Skeletal muscle cell (primary cell): ENCODE data around the gene FIP1L1.
"Not testable (repeated sequence)": the region's sequence is repeated elsewhere in the genome, so short reads cannot be mapped to it uniquely, and the experiment has no call there.

Experiments
- DNase-seq: peaks from one replicate; pipeline ENCODE4 v3.0.0-alpha.2; 2010; ENCODE audit warnings: low read depth
- H3K4me3 ChIP-seq: 2 replicates; pipeline ENCODE4 v1.5.1; 2011; ENCODE audit warnings: low read depth, mild to moderate bottlenecking, control low read depth, low read length, moderate library complexity

The FIP1L1 gene

GRCh38 chr4:53371843-53372521, 5.5 kb upstream of the FIP1L1 start:
- DNase-seq = no peak

DNA sequence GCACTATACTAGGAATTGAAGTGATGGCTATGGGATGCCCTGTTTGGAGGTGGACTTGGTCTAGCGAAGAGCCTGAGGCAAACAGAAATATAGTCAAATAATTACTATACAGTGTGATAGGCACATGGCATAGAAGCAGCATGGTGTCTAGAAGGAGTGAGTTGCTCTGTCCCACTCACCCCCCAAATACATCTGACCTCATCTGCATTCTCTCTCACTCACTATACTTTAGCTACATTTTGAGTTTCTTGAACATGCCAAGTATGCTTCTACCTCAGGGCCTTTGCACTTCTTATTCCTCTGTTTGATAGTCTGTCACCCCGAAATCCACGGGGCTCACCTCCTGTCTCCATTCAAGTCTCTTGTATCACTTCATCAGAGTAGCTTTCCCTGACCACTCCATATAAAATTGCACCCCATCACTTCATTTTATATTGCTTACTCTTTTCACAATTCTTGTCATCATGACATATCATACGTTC, 2.6 kb upstream of the FIP1L1 start:
- no peak overlapping the region for H3K4me3 ChIP-seq
- no peak for DNase-seq

More at GRCh38 chr4:53371843-53372521, 5.5 kb upstream of the FIP1L1 start:
- H3K4me3 ChIP-seq = no peak overlapping the region

DNA sequence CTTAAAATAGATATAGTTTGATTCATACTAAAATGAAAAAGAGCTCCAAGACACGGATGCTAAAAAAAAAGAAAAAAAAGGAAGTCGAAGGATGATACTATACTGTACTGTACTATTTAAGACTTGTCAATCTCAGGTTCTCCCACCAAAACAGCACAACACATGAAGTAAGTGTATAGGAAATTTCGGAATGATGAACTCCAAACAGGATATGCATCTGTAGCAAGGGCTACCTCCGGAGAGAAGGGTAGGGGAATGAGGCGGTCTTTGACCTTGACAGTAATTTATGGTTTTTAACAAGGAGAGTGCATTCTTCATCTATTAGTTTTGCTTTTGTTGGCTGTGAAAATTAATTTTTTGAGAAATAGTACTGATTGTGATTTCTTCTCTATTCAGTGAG, 541 bp upstream of the FIP1L1 start:
- DNase-seq = no peak

DNA sequence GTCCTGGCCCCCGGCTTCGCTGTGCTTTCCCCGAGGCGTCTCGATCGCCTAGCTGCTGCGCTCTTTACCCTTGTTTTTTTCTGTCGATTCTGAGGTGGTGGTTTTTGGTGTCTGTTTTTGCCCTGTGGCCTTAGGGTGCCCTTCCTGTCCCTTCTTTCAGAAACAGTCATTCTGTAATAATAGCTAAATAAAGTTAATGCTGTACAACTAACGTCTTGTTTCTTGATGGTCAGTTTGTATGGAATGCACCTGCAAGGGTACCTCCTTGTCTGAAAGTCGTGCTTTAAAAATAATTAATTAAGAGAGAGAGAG, 686 bp downstream of the FIP1L1 start:
- no peak for DNase-seq
- peak overlapping the region; percentile 93 for H3K4me3 ChIP-seq

More for the DNA sequence above, 541 bp upstream of the FIP1L1 start:
- H3K4me3 ChIP-seq = peak overlapping the region; percentile 93

GRCh38 chr4:53380221-53380620, 2.8 kb downstream of the FIP1L1 start:
- no peak for DNase-seq
- no peak overlapping the region for H3K4me3 ChIP-seq

DNA sequence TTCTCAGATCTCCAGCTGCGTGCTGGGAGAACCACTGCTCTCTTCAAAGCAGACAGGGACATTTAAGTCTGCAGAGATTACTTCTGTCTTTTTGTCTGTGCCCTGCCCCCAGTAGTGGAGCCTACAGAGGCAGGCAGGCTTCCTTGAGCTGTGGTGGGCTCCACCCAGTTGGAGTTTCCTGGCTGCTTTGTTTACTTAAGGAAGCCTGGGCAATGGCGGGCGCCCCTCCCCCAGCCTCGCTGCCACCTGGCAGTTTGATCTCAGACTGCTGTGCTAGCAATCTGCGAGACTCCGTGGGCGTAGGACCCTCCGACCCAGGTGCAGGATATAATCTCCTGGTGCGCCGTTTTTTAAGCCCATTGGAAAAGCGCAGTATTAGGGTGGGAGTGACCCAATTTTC, 32.0 kb downstream of the FIP1L1 start:
- H3K4me3 ChIP-seq, DNase-seq: not testable (repeated sequence)

DNA sequence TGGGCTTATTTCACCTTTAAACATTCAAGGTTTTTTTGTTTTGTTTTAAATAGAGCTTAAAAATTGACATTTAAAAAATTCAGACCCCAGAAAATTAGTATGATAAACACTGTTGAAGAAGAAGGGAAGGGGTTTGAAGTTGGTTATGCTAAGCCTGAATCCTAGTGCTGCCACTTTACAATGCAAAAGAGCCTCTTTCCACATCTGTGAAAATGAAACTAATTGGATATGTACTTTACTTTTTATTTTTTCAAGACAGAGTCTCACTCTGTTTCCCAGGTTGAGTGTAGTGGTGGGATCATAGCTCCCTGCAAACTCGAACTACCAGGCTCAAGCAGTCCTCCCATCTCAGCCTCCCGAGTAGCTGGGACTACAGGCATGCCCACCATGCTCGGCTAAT, 41.8 kb downstream of the FIP1L1 start:
- DNase-seq = no peak
- H3K4me3 ChIP-seq = no peak overlapping the region

DNA sequence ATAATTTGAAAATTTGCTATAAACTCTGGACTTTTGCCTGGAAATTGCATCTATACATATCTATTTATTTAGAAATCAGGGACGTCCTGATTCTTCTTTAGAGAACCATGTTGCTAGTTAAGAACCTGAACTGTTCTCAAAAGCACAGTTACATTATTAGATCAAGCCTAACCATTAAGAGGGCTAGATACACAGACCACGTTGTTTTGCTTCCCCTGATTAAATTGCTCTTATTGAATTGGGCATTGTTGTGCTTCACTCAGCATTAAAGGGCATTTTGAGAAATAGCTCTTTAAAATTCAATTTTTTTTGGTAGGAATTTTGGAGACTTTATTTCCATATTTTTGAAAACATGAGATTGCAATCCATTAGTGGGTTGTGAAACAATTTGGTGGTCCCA, 44.4 kb downstream of the FIP1L1 start:
- no peak for DNase-seq
- no peak overlapping the region for H3K4me3 ChIP-seq

GRCh38 chr4:53422367-53422766, 44.9 kb downstream of the FIP1L1 start:
- no peak overlapping the region for H3K4me3 ChIP-seq
- no peak for DNase-seq

- H3K4me3 ChIP-seq = no peak overlapping the region
- no peak for DNase-seq
Observed at GRCh38 chr4:53424280-53424679, 46.8 kb downstream of the FIP1L1 start.

DNA sequence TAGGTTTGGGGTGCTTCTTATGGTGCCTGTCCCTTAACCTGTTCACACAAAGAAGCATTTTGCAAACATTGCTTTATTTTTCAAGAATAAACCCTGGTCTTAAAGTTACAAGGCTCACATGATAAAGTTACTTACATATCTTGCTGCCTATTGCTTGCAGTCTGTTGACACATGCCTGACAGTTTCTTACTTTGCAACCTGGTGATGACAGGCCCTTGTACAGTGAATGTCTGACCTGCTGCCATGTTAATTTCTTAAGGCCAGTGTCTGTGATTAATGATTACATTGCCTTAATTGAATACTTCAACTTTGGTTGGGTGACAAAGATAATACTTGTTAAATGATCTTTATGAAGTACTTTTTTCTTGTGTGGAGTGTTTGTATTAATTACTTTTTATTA, 49.9 kb downstream of the FIP1L1 start:
- no peak for DNase-seq
- H3K4me3 ChIP-seq = no peak overlapping the region

- no peak for DNase-seq
- H3K4me3 ChIP-seq = no peak overlapping the region
Observed at GRCh38 chr4:53431052-53431451, 53.6 kb downstream of the FIP1L1 start.

DNA sequence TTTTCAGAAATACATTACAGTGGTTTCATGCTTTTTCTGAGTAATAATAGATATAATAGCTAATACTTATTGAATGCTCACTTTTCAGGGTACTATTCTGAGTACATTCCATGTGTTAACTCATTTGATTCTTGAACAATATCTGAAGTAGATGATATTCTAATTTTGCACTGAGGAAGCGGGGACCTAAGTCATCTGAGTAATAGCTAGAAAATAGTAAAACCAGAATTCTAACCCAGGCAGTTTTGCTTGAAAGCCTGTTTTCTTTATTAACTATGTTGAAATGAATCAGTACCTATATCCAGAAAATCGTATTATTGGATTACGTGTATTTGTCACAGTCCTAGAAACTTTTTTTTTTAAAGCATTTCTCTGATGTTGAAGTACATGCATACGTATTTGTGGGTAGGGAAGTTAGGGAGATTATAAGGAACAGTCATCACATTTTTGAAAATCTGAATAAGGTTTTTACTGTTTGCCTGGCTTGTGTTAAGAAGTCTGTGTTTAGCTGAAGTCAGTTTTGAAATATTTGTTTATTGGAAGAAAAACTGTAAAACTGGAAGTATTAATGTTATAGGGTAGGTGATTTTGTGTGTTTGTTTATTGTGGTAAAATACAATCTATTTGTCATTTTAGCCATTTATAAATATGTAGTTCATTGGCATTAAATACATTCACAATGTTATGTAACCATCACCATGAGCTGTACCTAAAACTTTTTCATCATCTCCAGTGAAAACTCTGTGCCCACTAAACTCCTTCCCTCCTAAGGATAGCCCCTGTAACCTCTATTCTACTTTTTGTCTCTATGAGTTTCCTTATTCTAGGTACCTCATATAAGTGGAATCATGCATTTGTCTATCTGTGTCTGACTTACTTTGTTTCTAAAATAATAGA, 55.3 kb downstream of the FIP1L1 start:
- DNase-seq = no peak
- H3K4me3 ChIP-seq = no peak overlapping the region

DNA sequence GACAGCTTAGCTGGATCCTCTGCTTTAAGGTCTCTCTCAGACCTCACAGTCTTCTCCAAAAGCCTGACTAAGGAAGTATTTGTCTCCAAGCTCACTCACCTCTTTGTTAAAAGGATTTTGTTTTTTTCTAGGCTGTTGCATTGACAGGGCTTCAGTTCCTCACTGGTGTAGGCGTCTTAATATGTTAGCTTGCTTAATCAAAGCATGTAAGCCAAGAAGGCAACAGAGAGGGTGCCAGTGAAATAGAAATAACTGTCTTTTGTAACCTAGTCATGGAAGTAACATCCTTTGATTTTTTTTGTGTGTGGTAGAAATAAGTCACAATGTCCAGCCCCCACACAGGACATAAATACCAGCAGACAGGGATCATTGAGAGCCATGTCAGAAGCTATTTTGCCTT, 58.8 kb downstream of the FIP1L1 start:
- no peak overlapping the region for H3K4me3 ChIP-seq
- DNase-seq = no peak

DNA sequence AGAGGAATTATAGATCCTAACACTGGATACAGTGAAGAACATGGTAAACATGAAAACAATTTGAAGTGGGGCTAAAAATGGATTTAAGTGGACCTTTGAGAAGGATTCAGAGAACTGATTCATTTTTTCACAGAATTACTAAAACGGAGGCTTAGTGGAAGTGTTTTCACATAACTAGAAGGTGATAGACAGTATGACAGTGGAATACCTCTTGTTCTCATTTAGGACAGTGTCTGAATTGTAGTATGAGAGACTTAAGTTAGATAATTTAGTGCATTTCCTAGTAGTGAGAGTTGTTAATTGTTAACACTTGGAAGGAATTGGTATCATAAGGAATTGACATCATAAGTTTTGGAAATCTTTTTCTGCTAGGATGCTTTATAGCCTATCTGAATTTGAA, 64.1 kb downstream of the FIP1L1 start:
- DNase-seq = no peak
- no peak overlapping the region for H3K4me3 ChIP-seq

- no peak overlapping the region for H3K4me3 ChIP-seq
- no peak for DNase-seq
Observed at GRCh38 chr4:53444954-53445353, 67.5 kb downstream of the FIP1L1 start.

DNA sequence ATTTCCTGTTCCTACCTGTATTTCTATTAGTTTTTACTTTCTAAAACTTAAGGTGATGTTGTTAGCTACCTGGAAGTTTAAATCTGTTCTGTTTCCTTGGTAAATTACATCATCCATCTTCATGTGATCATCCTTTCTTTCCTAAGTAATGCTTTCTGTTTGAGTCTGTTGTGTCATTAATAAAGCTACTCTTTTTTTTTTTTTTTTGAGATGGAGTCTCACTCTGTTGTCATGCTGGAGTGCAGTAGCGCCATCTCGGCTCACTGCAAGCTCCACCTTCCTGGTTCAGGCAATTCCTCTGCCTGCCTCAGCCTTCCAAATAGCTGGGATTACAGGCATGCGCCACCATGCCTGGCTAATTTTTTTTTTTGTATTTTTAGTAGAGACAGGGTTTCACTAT, 73.3 kb downstream of the FIP1L1 start:
- H3K4me3 ChIP-seq = no peak overlapping the region
- no peak for DNase-seq

DNA sequence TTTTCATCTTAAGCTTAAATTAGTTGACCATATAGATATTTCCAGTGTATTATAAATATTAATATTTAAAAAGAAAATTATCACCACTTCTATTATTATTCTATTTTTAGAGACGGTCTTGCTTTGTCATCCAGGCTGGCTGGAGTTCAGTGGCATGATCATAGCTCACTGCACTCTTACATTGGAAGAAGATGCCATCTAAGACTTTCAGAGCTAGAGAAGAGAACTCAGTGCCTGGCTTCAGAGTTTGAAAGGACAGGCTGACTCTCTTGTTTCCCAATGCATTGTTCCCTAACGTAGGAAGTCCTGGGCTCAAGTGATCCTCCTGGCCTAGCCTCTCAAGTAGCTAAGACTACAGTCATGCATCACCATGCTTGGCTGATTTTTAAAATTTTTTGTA, 75.9 kb downstream of the FIP1L1 start:
- DNase-seq = no peak
- H3K4me3 ChIP-seq = no peak overlapping the region

DNA sequence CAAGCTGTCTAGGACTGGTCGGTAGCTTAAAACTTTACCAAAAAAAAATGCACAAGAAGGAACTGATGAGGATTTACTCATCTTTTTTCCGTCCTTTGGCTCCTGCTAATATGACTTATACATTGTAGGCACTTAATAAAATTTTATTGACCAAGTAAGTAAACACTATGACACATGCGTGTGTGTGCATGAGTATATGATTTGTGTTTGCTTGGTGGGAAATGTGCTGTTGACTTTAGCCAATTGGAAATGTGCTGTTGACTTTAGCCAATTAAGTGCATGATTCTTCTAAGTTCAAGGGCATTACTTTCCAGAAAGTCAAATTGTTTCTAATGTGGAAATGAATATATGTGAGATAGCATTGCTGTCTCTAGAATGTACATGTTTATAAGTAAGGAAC, 78.3 kb downstream of the FIP1L1 start:
- DNase-seq = no peak
- no peak overlapping the region for H3K4me3 ChIP-seq

DNA sequence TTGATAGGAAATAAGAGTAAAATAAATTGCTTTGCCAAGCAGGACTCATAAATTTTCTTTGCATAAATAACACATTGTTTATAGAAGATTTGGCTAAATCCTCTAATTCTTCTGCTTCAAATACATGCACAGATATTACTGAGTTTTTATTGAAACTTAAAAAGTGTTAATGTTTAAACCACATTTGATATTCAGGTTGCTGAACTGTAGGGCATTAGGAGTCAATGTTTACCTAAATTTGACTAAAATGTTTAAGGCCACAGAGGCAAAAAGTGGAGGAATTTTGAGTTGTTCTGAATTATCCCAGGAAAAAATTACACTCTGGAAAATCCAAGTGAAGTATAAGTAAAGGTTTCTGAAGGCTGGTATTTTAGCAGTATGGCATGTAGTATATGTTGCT, 78.7 kb downstream of the FIP1L1 start:
- H3K4me3 ChIP-seq = no peak overlapping the region
- DNase-seq = no peak

GRCh38 chr4:53459548-53459947, 82.1 kb downstream of the FIP1L1 start:
- H3K4me3 ChIP-seq = no peak overlapping the region
- no peak for DNase-seq
